Mesenchymal stem cell (in vitro differentiated cells and primary cell): ENCODE measurements around the gene HSBP1.
A peak's percentile ranks its signal among the peaks of the same experiment; 100 is the strongest.

Experiments
- DNase-seq: peaks from one replicate; pipeline ENCODE4 v3.0.0-alpha.2; 2013
- H2AFZ ChIP-seq: one replicate; pipeline ENCODE4 v1.6.1; 2013; ENCODE audit warnings: low read depth, mild to moderate bottlenecking, control low read depth, inconsistent platforms, low read length, moderate library complexity
- H2AK5ac ChIP-seq: 2 replicates; pipeline ENCODE4 v1.6.1; 2013; ENCODE audit warnings: low read length, moderate library complexity, mild to moderate bottlenecking, inconsistent platforms; ENCODE audit not compliant: severe bottlenecking
- H2BK120ac ChIP-seq: one replicate; pipeline ENCODE4 v1.6.1; 2013; ENCODE audit warnings: low read depth, mild to moderate bottlenecking, inconsistent platforms, low read length, moderate library complexity
- H2BK12ac ChIP-seq, 2 experiments: one replicate each; pipeline ENCODE4 v1.6.1; 2013; ENCODE audit warnings: inconsistent platforms in 2 of 2, low read length in 2 of 2, mild to moderate bottlenecking in 2 of 2, moderate library complexity in 2 of 2, control low read depth in 1 of 2
- H2BK15ac ChIP-seq: one replicate; pipeline ENCODE4 v1.6.1; 2013; ENCODE audit warnings: mild to moderate bottlenecking, low read depth, inconsistent platforms; ENCODE audit not compliant: poor library complexity, severe bottlenecking
- H2BK5ac ChIP-seq: 2 replicates; pipeline ENCODE4 v1.6.1; 2013; ENCODE audit warnings: low read depth, mild to moderate bottlenecking, low read length, control low read depth, inconsistent platforms; ENCODE audit not compliant: poor library complexity, severe bottlenecking
- H3K14ac ChIP-seq, 2 experiments: one replicate each; pipeline ENCODE4 v1.6.1; 2013; ENCODE audit warnings: inconsistent platforms in 2 of 2, low read length in 2 of 2, control low read depth in 1 of 2, mild to moderate bottlenecking in 1 of 2, moderate library complexity in 1 of 2
- H3K18ac ChIP-seq, 2 experiments: one replicate each; pipeline ENCODE4 v1.6.1; 2013; ENCODE audit warnings: inconsistent platforms in 2 of 2, low read length in 2 of 2, control low read depth in 1 of 2, low read depth in 1 of 2, mild to moderate bottlenecking in 1 of 2
- H3K23ac ChIP-seq, 2 experiments: one replicate each; pipeline ENCODE4 v1.6.1; 2013; ENCODE audit warnings: inconsistent platforms in 2 of 2, low read length in 2 of 2, mild to moderate bottlenecking in 2 of 2, moderate library complexity in 2 of 2, control low read depth in 1 of 2
- H3K27ac ChIP-seq: 2 replicates; pipeline ENCODE4 v1.5.1; 2013; ENCODE audit warnings: mild to moderate bottlenecking, moderate library complexity, low read length, control low read depth, inconsistent platforms; ENCODE audit not compliant: poor library complexity, severe bottlenecking
- H3K27me3 ChIP-seq, 2 experiments: 2 replicates each; pipeline versions ENCODE4 v1.6.1 to v1.7.0; 2013; ENCODE audit warnings: low read length in 2 of 2, mild to moderate bottlenecking in 2 of 2, moderate library complexity in 2 of 2, control low read depth in 1 of 2, inconsistent platforms in 1 of 2; ENCODE audit not compliant: control insufficient read depth in 1 of 2, insufficient read depth in 1 of 2
- H3K36me3 ChIP-seq, 2 experiments: 2 replicates each; pipeline versions ENCODE4 v1.6.1 to v1.7.0; 2013; ENCODE audit warnings: low read length in 2 of 2, control low read depth in 1 of 2, inconsistent platforms in 1 of 2, low read depth in 1 of 2, mild to moderate bottlenecking in 1 of 2; ENCODE audit not compliant: insufficient read depth in 2 of 2, control insufficient read depth in 1 of 2
- H3K4ac ChIP-seq, 2 experiments: one replicate each; pipeline ENCODE4 v1.6.1; 2013; ENCODE audit warnings: inconsistent platforms in 2 of 2, low read length in 2 of 2, mild to moderate bottlenecking in 2 of 2, moderate library complexity in 2 of 2, control low read depth in 1 of 2, low read depth in 1 of 2
- H3K4me1 ChIP-seq: 2 replicates; pipeline ENCODE4 v1.6.1; 2013; ENCODE audit warnings: low read depth, low read length, control low read depth; ENCODE audit not compliant: control insufficient read depth, insufficient read depth
- H3K4me2 ChIP-seq: 2 replicates; pipeline ENCODE4 v1.6.1; 2013; ENCODE audit warnings: low read length, mild to moderate bottlenecking, inconsistent platforms; ENCODE audit not compliant: poor library complexity, severe bottlenecking
- H3K4me3 ChIP-seq, 2 experiments: 2 replicates each; pipeline versions ENCODE4 v1.5.1 to v1.7.0; 2013; ENCODE audit warnings: low read length in 2 of 2, mild to moderate bottlenecking in 2 of 2, control low read depth in 1 of 2, low read depth in 1 of 2; ENCODE audit not compliant: insufficient read depth in 1 of 2
- H3K79me1 ChIP-seq: replicated peaks from 2 replicates; pipeline ENCODE4 v1.6.1; 2013; ENCODE audit warnings: mild to moderate bottlenecking, control low read depth, low read length, inconsistent platforms; ENCODE audit not compliant: poor library complexity, severe bottlenecking
- H3K9ac ChIP-seq: 2 replicates; pipeline ENCODE4 v1.7.0; 2013; ENCODE audit warnings: mild to moderate bottlenecking, low read length, moderate library complexity
- H3K9me3 ChIP-seq: 2 replicates; pipeline ENCODE4 v1.7.0; 2013; ENCODE audit warnings: mild to moderate bottlenecking, low read length; ENCODE audit not compliant: control insufficient read depth
- H4K8ac ChIP-seq: one replicate; pipeline ENCODE4 v1.6.1; 2013; ENCODE audit warnings: inconsistent platforms, mild to moderate bottlenecking, low read length, moderate library complexity
- H4K91ac ChIP-seq: one replicate; pipeline ENCODE4 v1.6.1; 2013; ENCODE audit warnings: mild to moderate bottlenecking, low read length, inconsistent platforms
- WGBS: methylation state at CpG from one replicate; pipeline ENCODE4 v1.1.7; 2013; ENCODE audit warnings: mixed read lengths; 5-methylcytosine and 5-hydroxymethylcytosine counted together

The HSBP1 gene

GRCh38 chr16:83819361-83819760 is 11.6 kb downstream of the HSBP1 start:
- Histone ChIP-seq H3K36me3 (no peaks in the 10 kb centered on the region), H3K14ac (no peak overlapping the region), H2BK12ac (no peak overlapping the region), H3K4me1 (peaks cover 11% of the 10 kb centered on the region), H4K8ac (no peak overlapping the region), H2BK120ac (no peak overlapping the region), H2BK15ac (no peak overlapping the region), H3K27me3 (peaks cover 0 to 12% of the 10 kb centered on the region in 2 experiments), H3K4ac (no peak overlapping the region), H3K18ac (no peak overlapping the region), H2BK5ac (no peak overlapping the region), H2AFZ (no peak overlapping the region), H3K79me1 (peaks cover 2% of the 10 kb centered on the region), H4K91ac (no peak overlapping the region), H3K4me2 (no peak overlapping the region), H3K23ac (no peak overlapping the region), H3K9me3 (no peaks in the 10 kb centered on the region), H3K9ac (no peak overlapping the region), H2AK5ac (no peak overlapping the region), H3K27ac (peak overlapping the region; percentile 69), H3K4me3 (no peak overlapping the region)
- DNase-seq = no peak
- WGBS = 81% methylated on average over 6 of the region's 8 CpGs

GRCh38 chr16:83826146-83826913 is 18.6 kb downstream of the HSBP1 start:
- Histone ChIP-seq H3K27me3 (peaks cover 0 to 38% of the 10 kb centered on the region in 2 experiments), H2BK12ac (peak overlapping the region in 1 of 2 experiments; percentile 65), H3K9me3 (no peaks in the 10 kb centered on the region), H2BK120ac (no peak overlapping the region), H3K4me3 (no peak overlapping the region), H2AFZ (peak overlapping the region; percentile 39), H3K9ac (peak overlapping the region; percentile 53), H2AK5ac (no peak overlapping the region), H3K4me1 (peaks cover 8% of the 10 kb centered on the region), H4K91ac (no peak overlapping the region), H2BK5ac (no peak overlapping the region), H3K14ac (no peak overlapping the region), H2BK15ac (no peak overlapping the region), H3K27ac (no peak overlapping the region), H3K79me1 (no peaks in the 10 kb centered on the region), H3K18ac (no peak overlapping the region), H3K36me3 (no peaks in the 10 kb centered on the region), H4K8ac (peak overlapping the region; percentile 27), H3K4me2 (peak overlapping the region; percentile 24), H3K23ac (no peak overlapping the region), H3K4ac (no peak overlapping the region)
- WGBS = 43% methylated on average over 21 of the region's 21 CpGs
- DNase-seq = peak; percentile 73

GRCh38 chr16:83830091-83830768 is 22.5 kb downstream of the HSBP1 start:
- no peak overlapping the region for H4K8ac ChIP-seq
- WGBS = 90% methylated on average over 30 of the region's 33 CpGs

GRCh38 chr16:83830769-83831455 is 23.1 kb downstream of the HSBP1 start:
- H3K4ac ChIP-seq = no peak overlapping the region
- no peak overlapping the region for H3K23ac ChIP-seq
- no peak overlapping the region for H3K4me3 ChIP-seq
- no peak overlapping the region for H4K91ac ChIP-seq
- no peak overlapping the region for H2AFZ ChIP-seq
- no peak overlapping the region for H2AK5ac ChIP-seq
- no peak overlapping the region for H3K18ac ChIP-seq
- H2BK12ac ChIP-seq = no peak overlapping the region
- H3K9me3 ChIP-seq = no peaks in the 10 kb centered on the region
- no peak overlapping the region for H3K14ac ChIP-seq
- H3K9ac ChIP-seq = no peak overlapping the region
- no peak overlapping the region for H2BK5ac ChIP-seq
- no peaks in the 10 kb centered on the region for H3K79me1 ChIP-seq
- DNase-seq = no peak
- WGBS = 93% methylated on average over 11 of the region's 13 CpGs
- H3K27me3 ChIP-seq = peaks cover 0 to 20% of the 10 kb centered on the region in 2 experiments
- no peak overlapping the region for H3K4me2 ChIP-seq
- H2BK120ac ChIP-seq = no peak overlapping the region
- no peak overlapping the region for H3K27ac ChIP-seq
- H3K4me1 ChIP-seq = peaks cover 8% of the 10 kb centered on the region
- no peak overlapping the region for H4K8ac ChIP-seq
- no peaks in the 10 kb centered on the region for H3K36me3 ChIP-seq
- no peak overlapping the region for H2BK15ac ChIP-seq

More at GRCh38 chr16:83830091-83830768, 22.5 kb downstream of the HSBP1 start:
- peak overlapping the region in 1 of 2 experiments; percentile 9 for H3K23ac ChIP-seq
- no peak overlapping the region for H3K4ac ChIP-seq
- no peak overlapping the region for H2BK15ac ChIP-seq
- H2AK5ac ChIP-seq = no peak overlapping the region
- H3K14ac ChIP-seq = peak overlapping the region in 1 of 2 experiments; percentile 0
- peaks cover 0 to 20% of the 10 kb centered on the region in 2 experiments for H3K27me3 ChIP-seq
- no peaks in the 10 kb centered on the region for H3K36me3 ChIP-seq
- no peak overlapping the region for H2BK5ac ChIP-seq
- H3K79me1 ChIP-seq = no peaks in the 10 kb centered on the region
- no peak overlapping the region for H2BK120ac ChIP-seq
- no peak overlapping the region for H4K91ac ChIP-seq
- no peak overlapping the region for H2AFZ ChIP-seq
- no peaks in the 10 kb centered on the region for H3K9me3 ChIP-seq
- H2BK12ac ChIP-seq = no peak overlapping the region
- no peak overlapping the region for H3K9ac ChIP-seq
- no peak overlapping the region for H3K4me3 ChIP-seq
- no peak overlapping the region for H3K27ac ChIP-seq
- H3K18ac ChIP-seq = no peak overlapping the region
- H3K4me1 ChIP-seq = peaks cover 9% of the 10 kb centered on the region
- DNase-seq = no peak
- no peak overlapping the region for H3K4me2 ChIP-seq
